NOMO-1 (cell line): ENCODE data around the gene DLGAP1.
A peak's percentile ranks its signal among the peaks of the same experiment; 100 is the strongest.
"Not testable (repeated sequence)": the region's sequence is repeated elsewhere in the genome, so short reads cannot be mapped to it uniquely, and the experiment has no call there.

Experiments
- DNase-seq, 2 experiments: peaks; one replicate each; lab custom pipeline; 2025; ENCODE audit not compliant: unreplicated experiment in 2 of 2; lab: John Stamatoyannopoulos, UW

The DLGAP1 gene

DNA sequence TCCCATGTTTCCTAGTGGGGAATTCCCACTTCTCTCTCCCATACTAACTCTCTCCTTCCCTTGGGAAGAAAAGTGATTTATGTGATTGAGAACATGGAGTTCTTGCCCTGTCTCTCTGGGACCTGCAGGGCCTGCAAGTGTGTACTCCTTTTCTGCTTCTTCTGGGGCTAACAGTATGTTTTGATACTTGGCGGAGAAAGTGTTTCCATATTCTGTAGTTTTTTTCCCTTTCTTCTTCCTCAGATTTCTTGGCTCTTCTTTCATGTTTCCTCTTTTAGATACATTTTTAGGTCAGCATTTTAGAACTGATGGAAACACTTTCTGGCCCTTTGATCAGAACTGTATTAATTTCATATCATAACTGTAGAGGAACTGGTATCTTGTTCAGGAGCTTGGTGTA is 352.2 kb downstream of the DLGAP1 start:
- no peak for DNase-seq

GRCh38 chr18:4101009-4101408 is 354.1 kb downstream of the DLGAP1 start:
- no peak for DNase-seq

DNA sequence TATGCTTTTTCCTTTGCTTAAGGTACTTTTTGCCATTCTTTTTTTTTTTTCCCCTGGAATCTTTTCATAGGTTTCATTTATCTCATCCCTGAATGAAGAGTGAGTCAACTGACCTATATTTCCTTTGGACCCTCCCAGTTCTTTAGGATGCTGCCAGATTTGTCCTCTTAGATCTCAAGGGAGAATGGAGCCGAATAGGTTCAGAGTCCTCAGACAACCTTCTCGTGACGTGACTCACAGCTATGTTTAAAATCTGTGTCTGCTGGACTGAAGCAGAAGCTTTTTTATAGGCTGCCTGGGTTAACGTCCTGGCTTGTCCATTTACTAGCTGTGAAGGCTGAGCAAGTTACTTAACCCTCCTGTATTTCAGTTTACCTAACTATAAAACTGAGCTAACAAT is 358.6 kb downstream of the DLGAP1 start:
- DNase-seq, result no peak

DNA sequence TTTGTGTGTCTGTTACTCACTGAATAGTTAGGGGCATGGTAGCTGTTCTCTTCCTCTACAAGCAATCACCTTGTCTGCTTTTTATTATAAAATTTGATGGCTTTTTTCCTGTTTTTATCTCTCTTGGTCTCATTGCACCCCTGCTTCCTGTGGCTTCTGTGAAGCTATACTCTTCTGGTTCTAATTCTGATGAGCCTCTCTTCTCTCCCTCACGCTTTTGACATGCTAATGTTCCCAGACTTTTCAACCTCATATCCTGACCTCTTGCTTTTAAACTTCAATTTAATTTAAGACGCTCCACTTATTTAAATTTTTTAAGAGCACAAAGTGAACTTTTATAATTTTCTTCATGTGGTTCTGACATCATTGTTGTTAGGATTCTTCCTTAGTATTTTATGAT is 361.4 kb downstream of the DLGAP1 start:
- DNase-seq, result no peak

GRCh38 chr18:4084382-4084900 is 370.7 kb downstream of the DLGAP1 start:
- no peak for DNase-seq

- DNase-seq, result no peak
Observed at GRCh38 chr18:4078246-4078645, 376.9 kb downstream of the DLGAP1 start.

GRCh38 chr18:4077721-4078120 is 377.4 kb downstream of the DLGAP1 start:
- no peak for DNase-seq

- DNase-seq, result peak in 1 of 2 experiments; percentile 15
Observed at GRCh38 chr18:4077204-4077603, 377.9 kb downstream of the DLGAP1 start.

GRCh38 chr18:4074647-4075046 is 380.5 kb downstream of the DLGAP1 start:
- DNase-seq, result no peak

GRCh38 chr18:4069183-4069582 is 385.9 kb downstream of the DLGAP1 start:
- no peak for DNase-seq

DNA sequence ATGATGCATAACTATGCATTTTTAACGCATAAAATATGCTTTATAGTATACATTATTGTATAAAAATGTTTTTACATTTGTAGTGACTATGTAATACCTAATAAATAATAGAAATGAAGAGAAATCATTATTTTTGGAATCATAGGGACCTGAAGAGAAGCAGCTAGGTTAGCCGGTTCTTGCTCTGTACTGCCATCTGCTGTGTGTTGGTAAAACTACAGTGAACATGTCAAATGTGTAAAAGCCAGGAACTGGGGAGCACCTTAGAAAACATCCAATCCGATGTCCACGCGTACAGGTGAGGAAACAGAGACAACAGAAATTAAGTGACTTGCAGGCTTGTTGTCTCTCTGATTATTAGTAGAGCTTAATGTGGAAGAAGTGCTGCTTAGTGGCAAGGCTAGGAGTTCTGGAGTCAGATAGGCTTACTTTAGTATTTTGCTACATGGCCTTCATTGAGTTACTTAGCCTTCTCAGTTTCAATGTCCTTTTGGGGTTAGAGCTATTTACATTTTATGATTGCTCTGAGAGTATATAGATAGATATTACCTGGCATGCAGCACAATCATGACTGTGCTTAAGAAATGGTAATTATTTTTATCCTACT is 386.5 kb downstream of the DLGAP1 start:
- peak; percentile 33 to 38 for DNase-seq

- no peak for DNase-seq
Observed at GRCh38 chr18:4063545-4063944, 391.6 kb downstream of the DLGAP1 start.

- DNase-seq, result peak; percentile 76 to 96
Observed at GRCh38 chr18:4060427-4061281, 394.5 kb downstream of the DLGAP1 start.

DNA sequence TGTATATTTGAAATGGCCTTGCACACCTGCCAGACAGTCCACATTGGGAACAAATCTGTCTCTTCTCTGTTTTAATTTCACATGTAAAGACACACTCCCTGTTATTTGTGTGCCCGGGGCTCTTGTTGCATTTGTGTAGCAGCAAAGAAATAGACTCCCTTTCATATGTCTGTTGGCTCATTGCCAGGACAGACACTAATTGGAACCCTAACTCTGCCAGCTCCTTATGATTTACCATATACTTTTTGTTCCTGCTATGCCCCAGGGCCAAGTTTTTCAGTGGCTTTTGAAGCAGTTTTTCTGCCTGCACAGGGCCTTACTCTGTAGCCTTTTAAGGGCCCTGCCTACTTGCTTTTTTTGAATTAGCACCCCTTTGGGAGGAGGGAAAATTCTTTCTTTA is 396.9 kb downstream of the DLGAP1 start:
- DNase-seq, result no peak

DNA sequence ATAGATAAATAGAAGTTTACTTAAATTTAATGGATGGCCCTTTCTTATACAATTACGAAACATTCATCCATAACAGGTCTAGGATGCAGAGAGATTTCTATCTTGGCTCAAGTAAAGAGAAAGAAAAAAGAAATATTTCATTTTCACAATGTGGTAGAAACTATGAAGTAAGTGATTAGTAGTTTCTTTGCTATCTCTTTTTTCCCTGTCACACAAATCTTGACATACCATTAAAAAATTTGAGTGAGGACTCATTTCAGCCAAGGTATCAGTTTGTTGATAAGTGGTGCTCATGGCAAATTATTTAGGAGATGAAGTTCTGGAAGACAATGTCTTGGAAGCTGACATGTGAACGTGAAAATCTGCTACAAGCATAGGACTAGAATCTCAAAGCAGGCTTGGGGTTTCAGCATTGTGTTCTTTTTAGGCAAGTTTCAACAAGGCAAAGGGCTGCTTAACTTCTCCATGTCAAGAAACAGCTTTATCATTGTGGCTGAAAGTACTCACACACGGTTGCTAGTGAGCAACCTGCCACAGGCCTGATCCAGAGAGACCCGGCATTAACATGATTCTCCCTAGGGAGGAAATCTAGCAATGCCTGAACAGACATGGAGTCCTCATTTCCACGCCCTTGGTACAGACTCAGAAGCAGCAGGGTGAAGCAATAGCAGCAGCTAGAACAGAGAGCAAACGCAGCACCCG is 414.6 kb downstream of the DLGAP1 start:
- DNase-seq, result no peak

- no peak for DNase-seq
Observed at GRCh38 chr18:4035521-4035920, 419.6 kb downstream of the DLGAP1 start.

DNA sequence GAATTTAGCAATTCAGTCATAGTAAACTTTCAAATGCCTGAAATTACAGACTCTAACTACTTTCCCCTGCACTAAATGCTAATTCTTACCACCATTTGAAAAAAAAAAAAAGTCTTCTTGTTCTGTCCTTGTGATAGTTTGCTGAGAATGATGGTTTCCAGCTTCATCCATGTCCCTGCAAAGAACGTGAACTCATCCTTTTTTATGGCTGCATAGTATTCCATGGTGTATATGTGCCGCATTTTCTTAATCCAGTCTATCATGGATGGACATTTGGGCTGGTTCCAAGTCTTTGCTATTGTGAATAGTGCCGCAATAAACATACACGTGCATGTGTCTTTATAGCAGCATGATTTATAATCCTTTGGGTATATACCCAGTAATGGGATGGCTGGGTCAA is 420.3 kb downstream of the DLGAP1 start:
- DNase-seq, result not testable (repeated sequence)

GRCh38 chr18:4026542-4026941 is 428.6 kb downstream of the DLGAP1 start:
- DNase-seq, result no peak

DNA sequence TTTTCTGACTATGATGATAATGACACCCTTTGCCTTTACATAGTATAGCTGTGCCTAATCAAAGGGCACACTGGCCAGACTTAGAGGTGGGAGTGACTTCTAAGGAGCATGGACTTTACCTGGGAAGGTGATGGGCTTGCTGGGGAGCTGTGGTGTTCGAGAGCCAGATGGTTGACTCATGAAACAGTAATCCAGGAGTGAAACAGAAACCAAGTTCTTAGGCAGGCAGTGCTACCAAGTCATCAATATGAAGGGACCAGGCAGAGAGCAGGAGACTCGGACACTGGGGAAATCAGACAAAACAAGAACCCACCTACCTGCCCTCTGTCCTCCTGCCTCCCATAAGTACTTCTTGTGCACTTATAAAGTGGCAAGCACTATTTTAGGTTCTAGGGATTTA is 430.4 kb downstream of the DLGAP1 start:
- no peak for DNase-seq

DNA sequence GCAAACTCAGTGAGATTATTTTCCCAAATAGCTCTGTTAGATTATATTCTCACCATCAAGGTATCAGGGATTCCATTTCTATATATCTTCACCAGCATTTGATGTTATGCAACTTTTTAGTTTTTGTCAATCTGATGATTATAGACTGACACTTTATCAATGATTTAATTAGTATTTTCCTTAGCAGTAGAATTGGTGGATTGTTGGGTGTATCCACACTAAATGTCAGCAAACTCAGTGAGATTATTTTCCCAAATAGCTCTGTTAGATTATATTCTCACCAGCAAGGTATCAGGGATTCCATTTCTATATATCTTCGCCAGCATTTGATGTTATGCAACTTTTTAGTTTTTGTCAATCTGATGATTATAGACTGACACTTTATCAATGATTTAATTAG is 432.4 kb downstream of the DLGAP1 start:
- not testable (repeated sequence) for DNase-seq

- no peak for DNase-seq
Observed at GRCh38 chr18:4020026-4020425, 435.1 kb downstream of the DLGAP1 start.
